ENCODE data around the gene NPR2. TPM values are rescaled to one million over a fixed set of nuclear protein-coding genes. Genes with fewer than 3 reads are reported as not detected.
A peak's percentile ranks its signal among the peaks of the same experiment; 100 is the strongest.

Gene NPR2
- total and polyA plus RNA-seq, 7 donors = 0.60 to 26.6 (median 20.3) TPM

DNA sequence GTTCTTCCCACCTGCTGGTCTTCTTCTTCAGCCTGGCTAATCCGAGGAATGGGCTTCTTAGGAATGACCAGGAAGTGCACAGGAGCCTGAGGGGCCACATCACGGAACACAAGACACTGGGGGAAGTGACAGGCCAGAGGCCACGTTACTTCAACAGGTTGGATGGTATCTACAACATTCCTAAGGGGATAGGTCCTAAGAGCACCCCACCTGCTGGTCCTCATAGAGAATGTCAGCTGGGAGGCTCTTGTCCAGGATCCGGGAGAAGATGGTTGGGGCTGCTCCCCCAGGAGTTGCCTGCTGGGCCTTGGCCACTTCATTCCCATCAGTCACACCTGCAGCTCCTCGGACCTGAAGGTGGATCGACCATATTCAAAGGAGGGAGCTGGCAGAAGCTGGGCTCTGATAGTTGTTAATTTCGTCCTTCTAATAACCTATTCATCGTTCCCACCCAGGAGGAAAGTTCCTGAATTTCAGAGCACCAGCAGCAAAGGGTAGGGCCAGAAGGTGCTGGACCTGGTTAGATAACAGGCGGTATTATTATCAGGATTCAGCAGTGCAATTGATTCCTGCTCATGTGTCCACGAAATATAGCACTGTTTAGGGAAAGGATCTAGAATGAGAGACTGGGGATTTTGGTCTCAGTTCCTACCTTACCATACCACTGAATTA, 22.2 kb downstream of the NPR2 start:
- DNase-seq = no peak
- TF ChIP-seq POLR2A (IDR thresholded peaks at IDR 0.05) (no peak), EP300 (IDR thresholded peaks at IDR 0.05) (no peak), POLR2AphosphoS5 (IDR thresholded peaks at IDR 0.05) (no peak)
- TF ChIP-seq, protein P1, sequence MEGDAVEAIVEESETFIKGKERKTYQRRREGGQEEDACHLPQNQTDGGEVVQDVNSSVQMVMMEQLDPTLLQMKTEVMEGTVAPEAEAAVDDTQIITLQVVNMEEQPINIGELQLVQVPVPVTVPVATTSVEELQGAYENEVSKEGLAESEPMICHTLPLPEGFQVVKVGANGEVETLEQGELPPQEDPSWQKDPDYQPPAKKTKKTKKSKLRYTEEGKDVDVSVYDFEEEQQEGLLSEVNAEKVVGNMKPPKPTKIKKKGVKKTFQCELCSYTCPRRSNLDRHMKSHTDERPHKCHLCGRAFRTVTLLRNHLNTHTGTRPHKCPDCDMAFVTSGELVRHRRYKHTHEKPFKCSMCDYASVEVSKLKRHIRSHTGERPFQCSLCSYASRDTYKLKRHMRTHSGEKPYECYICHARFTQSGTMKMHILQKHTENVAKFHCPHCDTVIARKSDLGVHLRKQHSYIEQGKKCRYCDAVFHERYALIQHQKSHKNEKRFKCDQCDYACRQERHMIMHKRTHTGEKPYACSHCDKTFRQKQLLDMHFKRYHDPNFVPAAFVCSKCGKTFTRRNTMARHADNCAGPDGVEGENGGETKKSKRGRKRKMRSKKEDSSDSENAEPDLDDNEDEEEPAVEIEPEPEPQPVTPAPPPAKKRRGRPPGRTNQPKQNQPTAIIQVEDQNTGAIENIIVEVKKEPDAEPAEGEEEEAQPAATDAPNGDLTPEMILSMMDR (IDR thresholded peaks at IDR 0.05) = no peak
- H3K4me1 ChIP-seq = peaks cover 0 to 36% (median 32%) of the 10 kb centered on the region in 4 donors
- intact Hi-C loops (cut with DNase I) = loop anchor here (2.0 to 5.0 kb wide), 3 partner anchors 15 to 157 kb away; partner anchors contain the start of genes FAM221B, GBA2, RGP1 and TMEM8B
- H3K27me3 ChIP-seq = no peaks in the 10 kb centered on the region
- H3K36me3 ChIP-seq = peaks cover 0 to 15% (median 6%) of the 10 kb centered on the region in 4 donors
- H3K9me3 ChIP-seq = no peaks in the 10 kb centered on the region
- H3K27ac ChIP-seq = peak overlapping the region; percentile 98 to 100 (median 98)
- H3K4me3 ChIP-seq = peak overlapping the region in 1 of 4 donors; percentile 99
- 53 to 85% methylated on average over 10 of the region's 10 CpGs for WGBS, 2 donors

DNA sequence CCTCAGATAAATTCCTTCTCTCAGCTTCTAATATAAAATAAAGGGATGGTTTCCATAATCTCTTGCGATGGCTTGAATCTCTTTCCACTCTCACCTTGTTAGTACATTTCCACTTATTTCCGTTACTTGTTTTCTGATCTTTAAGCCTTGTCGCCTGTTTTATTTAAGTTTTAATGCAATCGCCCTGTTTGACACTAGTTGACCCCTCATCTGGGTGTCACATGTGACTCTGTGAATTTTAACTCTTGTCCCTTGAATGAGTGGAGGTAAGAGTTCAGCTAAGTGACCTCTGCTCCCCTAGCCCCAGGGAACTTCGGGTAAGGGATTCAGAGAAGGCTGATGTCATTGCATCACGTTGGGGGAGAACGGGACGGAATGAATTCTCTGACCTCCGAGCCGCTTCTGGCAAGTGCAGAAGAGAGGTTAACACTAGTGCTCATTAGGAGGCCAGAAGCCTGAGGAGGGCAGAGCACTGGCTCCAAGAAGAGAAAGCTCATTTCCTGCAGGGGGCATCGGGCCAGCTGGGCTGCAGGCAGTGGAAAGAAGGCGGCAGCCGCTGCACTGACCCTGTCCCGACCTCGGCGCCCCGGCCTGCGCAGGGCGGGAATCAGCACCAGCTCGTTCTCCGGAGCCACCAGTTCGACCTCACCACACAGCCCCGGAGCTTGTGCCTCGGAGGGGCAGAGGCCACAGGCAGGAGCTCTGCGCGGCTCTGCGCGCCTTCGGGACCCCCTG, 22.9 kb downstream of the NPR2 start:
- Histone ChIP-seq H3K27me3 (no peaks in the 10 kb centered on the region), H3K4me3 (peak overlapping the region; percentile 82 to 99 (median 98)), H3K27ac (peak overlapping the region; percentile 98 to 100 (median 98)), H3K9me3 (no peaks in the 10 kb centered on the region), H3K4me1 (peaks cover 0 to 36% (median 32%) of the 10 kb centered on the region in 4 donors), H3K36me3 (peaks cover 0 to 8% (median under 1%) of the 10 kb centered on the region in 4 donors)
- TF ChIP-seq, protein P1 (IDR thresholded peaks at IDR 0.05) = peak in 1 of 4 experiments; percentile 27
- TF ChIP-seq POLR2A (IDR thresholded peaks at IDR 0.05) (no peak), POLR2AphosphoS5 (IDR thresholded peaks at IDR 0.05) (peak in 3 of 4 donors; percentile 1 to 35 (median 19))
- intact Hi-C loops (cut with DNase I) = loop anchor here (2.0 to 5.0 kb wide), 3 partner anchors 15 to 157 kb away; partner anchors contain the start of genes FAM221B, GBA2, RGP1 and TMEM8B
- 3 to 8% methylated on average over 29 of the region's 29 CpGs for WGBS, 2 donors
- DNase-seq = peak; percentile 86

DNA sequence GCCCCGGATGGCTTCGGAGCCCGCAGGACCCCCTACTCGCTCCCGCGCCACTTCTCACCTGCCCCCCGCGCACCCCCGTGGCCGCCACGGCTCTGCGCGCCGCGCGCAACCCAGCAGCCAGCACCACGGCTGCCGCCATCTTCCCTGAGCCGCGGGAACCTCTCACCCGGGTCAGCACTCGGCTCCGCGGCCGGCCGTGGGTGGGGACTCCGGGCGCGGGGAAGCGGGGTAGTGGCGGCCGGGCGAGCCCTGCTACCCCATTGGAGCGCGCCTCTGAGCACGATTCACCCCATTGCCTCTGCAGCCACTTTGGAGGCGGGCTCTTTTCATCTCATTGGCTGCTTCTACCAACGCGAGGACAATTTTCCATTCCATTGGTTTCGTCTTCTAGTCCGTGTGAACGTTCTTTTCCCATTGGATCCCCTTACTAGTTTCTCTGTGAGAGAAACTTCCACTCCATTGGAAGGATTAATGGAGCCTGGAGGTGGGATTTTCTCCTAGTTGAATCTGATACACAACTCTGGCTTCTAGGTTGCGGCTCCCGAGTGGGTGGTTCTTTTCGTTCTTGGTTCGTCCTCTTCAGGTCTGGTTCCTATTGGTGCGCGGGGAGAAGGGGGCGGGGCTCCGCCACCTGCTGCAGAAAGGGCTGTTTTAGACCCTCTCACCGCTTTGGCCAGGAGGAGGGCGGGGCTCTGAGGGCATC, 23.6 kb downstream of the NPR2 start, which contains the start of gene HINT2:
TSS of gene HINT2 (minus strand) at position 202 of the 703 bp plus-strand sequence. CDS start at position 139, 63 bp downstream.
- Histone ChIP-seq H3K36me3 (peaks cover 0 to 1% (median 0%) of the 10 kb centered on the region in 4 donors), H3K27ac (peak within 1 kb of the TSS; percentile 98 to 100 (median 98)), H3K4me3 (peak within 1 kb of the TSS; percentile 82 to 99 (median 98)), H3K27me3 (no peaks in the 10 kb centered on the region), H3K4me1 (peaks cover 0 to 36% (median 32%) of the 10 kb centered on the region in 4 donors), H3K9me3 (no peaks in the 10 kb centered on the region)
- TF ChIP-seq POLR2A (IDR thresholded peaks at IDR 0.05) (peak; percentile 92 to 93), POLR2AphosphoS5 (IDR thresholded peaks at IDR 0.05) (peak; percentile 94 to 99 (median 97)), EP300 (IDR thresholded peaks at IDR 0.05) (no peak)
- TF ChIP-seq, protein P1 (IDR thresholded peaks at IDR 0.05) = peak in 1 of 4 experiments; percentile 9
- intact Hi-C loops (cut with DNase I) = loop anchor here (2.0 to 5.0 kb wide), 3 partner anchors 14 to 158 kb away; partner anchors contain the start of genes FAM221B, GBA2, RGP1 and TMEM8B
- DNase-seq = peak; percentile 99
- 0 to 1% methylated on average over 52 of the region's 52 CpGs for WGBS, 2 donors

DNA sequence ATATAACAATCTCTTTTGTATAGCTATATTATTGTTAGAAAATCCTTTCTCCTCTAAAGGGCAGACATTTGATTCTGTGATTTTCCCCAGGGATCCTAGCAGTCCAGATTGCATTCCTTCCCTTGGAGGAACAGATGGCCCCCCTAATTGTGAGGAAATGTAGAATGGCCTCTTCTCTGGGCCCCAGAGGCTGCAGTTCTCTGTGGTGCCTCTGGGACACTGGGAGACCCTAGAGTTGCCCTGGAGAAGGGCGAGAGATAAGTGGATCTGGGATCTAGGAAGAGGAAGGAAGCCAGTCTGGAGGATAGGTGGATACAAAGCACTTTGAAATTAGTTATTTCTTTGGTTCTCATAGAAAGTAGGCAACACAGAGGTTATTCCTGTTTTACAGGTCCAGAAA, 25.3 kb downstream of the NPR2 start:
- intact Hi-C loops (cut with DNase I) = no loop called here
- 78 to 92% methylated on average over 1 of the region's 1 CpG for WGBS, 2 donors

More for the DNA sequence above, 25.3 kb downstream of the NPR2 start:
- no peak for TF ChIP-seq POLR2A (IDR thresholded peaks at IDR 0.05)
- TF ChIP-seq EP300 (IDR thresholded peaks at IDR 0.05) = no peak
- TF ChIP-seq POLR2AphosphoS5 (IDR thresholded peaks at IDR 0.05) = no peak
- TF ChIP-seq, protein P1 (IDR thresholded peaks at IDR 0.05) = no peak
- Histone ChIP-seq H3K27ac (no peak overlapping the region), H3K4me1 (peaks cover 0 to 25% (median 22%) of the 10 kb centered on the region in 4 donors), H3K4me3 (no peak overlapping the region), H3K36me3 (no peaks in the 10 kb centered on the region), H3K9me3 (no peaks in the 10 kb centered on the region), H3K27me3 (no peaks in the 10 kb centered on the region)
- DNase-seq = no peak

Data from sigmoid colon (tissue), 7 donors.